Muscle of leg (tissue), 16 donors: Measurements from ENCODE around the gene ATP2A3. TPM values are rescaled to one million over a fixed set of nuclear protein-coding genes. Genes with fewer than 3 reads are reported as not detected.

Source experiments
- DNase-seq: peaks from one replicate; pipeline ENCODE4 v3.0.0; 2013
- H3K27ac ChIP-seq: one replicate; pipeline ENCODE4 v1.5.1; 2013; ENCODE audit warnings: mild to moderate bottlenecking, low read length, control low read depth
- H3K27me3 ChIP-seq: one replicate; pipeline ENCODE4 v1.6.1; 2013; ENCODE audit warnings: low read length; ENCODE audit not compliant: control insufficient read depth, insufficient read depth
- H3K36me3 ChIP-seq: one replicate; pipeline ENCODE4 v1.6.1; 2013; ENCODE audit warnings: low read length; ENCODE audit not compliant: control insufficient read depth, insufficient read depth
- H3K4me1 ChIP-seq: one replicate; pipeline ENCODE4 v1.6.1; 2013; ENCODE audit warnings: low read length; ENCODE audit not compliant: control insufficient read depth, insufficient read depth
- H3K4me3 ChIP-seq: one replicate; pipeline ENCODE4 v1.5.1; 2013; ENCODE audit warnings: low read length, control low read depth
- H3K9me3 ChIP-seq: replicated peaks from 2 replicates; pipeline ENCODE4 v1.6.1; 2013; ENCODE audit warnings: low read depth, low read length; ENCODE audit not compliant: control insufficient read depth
- WGBS: methylation state at CpG from one replicate; pipeline ENCODE4 v1.1.5; 2013; ENCODE audit warnings: missing lambda C conversion rate; ENCODE audit not compliant: insufficient coverage; 5-methylcytosine and 5-hydroxymethylcytosine counted together
- long read RNA-seq, 11 donors: transcript quantifications; one replicate each; lab custom pipeline, GENCODE V29; 2026
- polyA plus RNA-seq, 8 donors: library from polyadenylated mRNA; unstranded; fragments of 120-200 nt; gene quantifications; one replicate each; pipeline versions ENCODE4 v1.2.1 to v1.2.3, GENCODE V29; 2013; ENCODE audit warnings: inconsistent platforms in 1 of 8, low replicate concordance in 1 of 8; ENCODE audit not compliant: insufficient read length in 8 of 8, insufficient read depth in 1 of 8
- total RNA-seq: library from RNA; stranded (reverse); fragments of 120-200 nt; gene quantifications from one replicate; pipeline ENCODE4 v1.2.4, GENCODE V29; 2013

The ATP2A3 gene
- total RNA-seq (2.5 TPM), polyA plus RNA-seq (1 to 10 TPM; 3.2 to 6.8 (median 4.7) TPM)
- long read RNA-seq, donor 1, full-length matches to known transcripts, result 1 of 1 reads
- long read RNA-seq, donor 1, partial matches to known transcripts, result 0 of 1 reads
- long read RNA-seq, donor 1, other reads (novel, unspliced or antisense), result 0 of 1 reads
- long read RNA-seq, donor 2, result 0 reads
- long read RNA-seq, donor 3, partial matches to known transcripts, result 0 of 1 reads
- long read RNA-seq, donor 3, other reads (novel, unspliced or antisense), result 0 of 1 reads
- long read RNA-seq, donor 4, result 0 reads
- long read RNA-seq, donor 5, full-length matches to known transcripts, result 1 of 1 reads
- long read RNA-seq, donor 5, partial matches to known transcripts, result 0 of 1 reads
- long read RNA-seq, donor 5, other reads (novel, unspliced or antisense), result 0 of 1 reads
- long read RNA-seq, donor 6, result 0 reads
- long read RNA-seq, donor 7, partial matches to known transcripts, result 0 of 1 reads
- long read RNA-seq, donor 7, other reads (novel, unspliced or antisense), result 0 of 1 reads
- long read RNA-seq, donor 8, partial matches to known transcripts, result 0 of 1 reads
- long read RNA-seq, donor 8, other reads (novel, unspliced or antisense), result 0 of 1 reads
- long read RNA-seq, donor 9, result 0 reads
- long read RNA-seq, donor 10, partial matches to known transcripts, result 0 of 1 reads
- long read RNA-seq, donor 10, other reads (novel, unspliced or antisense), result 0 of 1 reads
- long read RNA-seq, donor 11, partial matches to known transcripts, result 0 of 1 reads
- long read RNA-seq, donor 11, other reads (novel, unspliced or antisense), result 0 of 1 reads

- peaks cover 46% of the 10 kb centered on the region for H3K4me1 ChIP-seq
- no peak for DNase-seq
- H3K9me3 ChIP-seq, result no peaks in the 10 kb centered on the region
- under 1% methylated on average over 65 of the region's 92 CpGs for WGBS
- H3K4me3 ChIP-seq, result peak within 1 kb of the TSS; percentile 22
- H3K27ac ChIP-seq, result no peak within 1 kb of the TSS
- H3K27me3 ChIP-seq, result peaks cover 57% of the 10 kb centered on the region
- no peaks in the 10 kb centered on the region for H3K36me3 ChIP-seq
These were observed at the start of gene ATP2A3 for GRCh38 chr17:3964203-3965117. Gene ATP2A3 (minus strand): TSS chr17:3964437. CDS start chr17:3964291, 146 bp downstream.

GRCh38 chr17:4010754-4011153 is 46.5 kb upstream of the ATP2A3 start:
- no peak overlapping the region for H3K27ac ChIP-seq
- no peak overlapping the region for H3K4me3 ChIP-seq
- no peaks in the 10 kb centered on the region for H3K27me3 ChIP-seq
- DNase-seq, result no peak
- no peaks in the 10 kb centered on the region for H3K9me3 ChIP-seq
- H3K4me1 ChIP-seq, result peaks cover 20% of the 10 kb centered on the region
- no CpG with 5 or more reads among the region's 2 CpGs for WGBS
- H3K36me3 ChIP-seq, result peaks cover 76% of the 10 kb centered on the region

GRCh38 chr17:4009186-4009785 is 45.0 kb upstream of the ATP2A3 start:
- DNase-seq, result no peak
- H3K4me1 ChIP-seq, result peaks cover 23% of the 10 kb centered on the region
- no peaks in the 10 kb centered on the region for H3K9me3 ChIP-seq
- peaks cover 68% of the 10 kb centered on the region for H3K36me3 ChIP-seq
- no peak overlapping the region for H3K27ac ChIP-seq
- H3K27me3 ChIP-seq, result no peaks in the 10 kb centered on the region
- H3K4me3 ChIP-seq, result no peak overlapping the region
- WGBS, result 85% methylated on average over 16 of the region's 17 CpGs

- Histone ChIP-seq H3K4me1 (peaks cover 24% of the 10 kb centered on the region), H3K4me3 (no peak overlapping the region), H3K27me3 (no peaks in the 10 kb centered on the region), H3K9me3 (no peaks in the 10 kb centered on the region), H3K36me3 (peaks cover 61% of the 10 kb centered on the region), H3K27ac (no peak overlapping the region)
- no peak for DNase-seq
- WGBS, result 92% methylated on average over 18 of the region's 26 CpGs
These were observed 44.4 kb upstream of the ATP2A3 start for GRCh38 chr17:4008441-4009185.

DNA sequence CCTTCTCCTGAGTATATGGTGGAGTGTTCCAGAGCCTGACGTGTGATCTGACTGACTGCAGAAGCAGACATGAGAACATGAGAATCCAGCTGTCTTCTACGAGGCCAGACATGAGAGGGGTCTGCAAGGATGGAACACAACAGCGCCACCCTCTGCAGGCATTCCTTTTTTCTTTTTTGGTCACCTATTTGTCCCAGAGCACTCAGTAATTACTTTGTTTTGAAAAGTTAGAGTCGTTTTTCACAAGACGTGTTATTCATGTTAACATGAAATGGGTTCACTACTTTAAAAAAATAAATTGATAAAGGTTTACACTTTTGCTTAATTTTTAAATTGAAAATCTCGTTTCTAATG is 43.8 kb upstream of the ATP2A3 start:
- H3K4me1 ChIP-seq, result peaks cover 28% of the 10 kb centered on the region
- H3K27me3 ChIP-seq, result no peaks in the 10 kb centered on the region
- H3K9me3 ChIP-seq, result no peaks in the 10 kb centered on the region
- no peak overlapping the region for H3K4me3 ChIP-seq
- no CpG with 5 or more reads among the region's 6 CpGs for WGBS
- no peak for DNase-seq
- no peak overlapping the region for H3K27ac ChIP-seq
- H3K36me3 ChIP-seq, result peaks cover 58% of the 10 kb centered on the region

GRCh38 chr17:4007346-4008081 is 43.3 kb upstream of the ATP2A3 start:
- Histone ChIP-seq H3K27me3 (no peaks in the 10 kb centered on the region), H3K36me3 (peaks cover 56% of the 10 kb centered on the region), H3K9me3 (no peaks in the 10 kb centered on the region), H3K4me3 (no peak overlapping the region), H3K27ac (no peak overlapping the region), H3K4me1 (peaks cover 28% of the 10 kb centered on the region)
- WGBS, result 86% methylated on average over 25 of the region's 27 CpGs
- DNase-seq, result no peak

DNA sequence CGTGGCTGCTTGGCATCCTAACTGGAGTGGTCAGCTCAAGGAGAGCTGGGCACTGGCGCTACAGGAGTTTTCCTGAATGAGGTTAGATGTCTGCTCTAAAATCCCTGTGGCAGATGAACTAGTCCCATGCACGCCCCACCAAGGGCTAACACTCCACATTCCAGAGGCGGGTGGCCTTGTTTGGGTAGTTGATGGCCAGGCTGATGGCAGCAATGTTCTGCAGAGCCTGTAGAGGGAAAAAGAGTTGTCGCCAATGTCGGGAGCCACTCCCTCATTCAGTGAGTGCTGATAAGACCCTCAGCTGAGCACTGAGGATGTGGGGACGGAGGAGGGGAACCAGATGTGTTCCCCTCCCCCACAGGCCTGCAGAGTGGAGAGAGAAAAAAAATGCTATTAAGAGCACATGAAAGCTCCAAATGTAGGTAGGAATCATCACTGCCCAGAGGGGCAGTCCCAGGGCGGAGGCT is 42.5 kb upstream of the ATP2A3 start:
- no peak for DNase-seq
- WGBS, result 83% methylated on average over 3 of the region's 8 CpGs
- H3K27me3 ChIP-seq, result no peaks in the 10 kb centered on the region
- H3K36me3 ChIP-seq, result peaks cover 49% of the 10 kb centered on the region
- H3K4me3 ChIP-seq, result no peak overlapping the region
- peaks cover 28% of the 10 kb centered on the region for H3K4me1 ChIP-seq
- no peaks in the 10 kb centered on the region for H3K9me3 ChIP-seq
- H3K27ac ChIP-seq, result no peak overlapping the region

- WGBS, result 75% methylated on average over 12 of the region's 12 CpGs
- Histone ChIP-seq H3K27me3 (no peaks in the 10 kb centered on the region), H3K36me3 (peaks cover 48% of the 10 kb centered on the region)
These were observed 41.9 kb upstream of the ATP2A3 start for GRCh38 chr17:4006165-4006589.

More at GRCh38 chr17:4006165-4006589, 41.9 kb upstream of the ATP2A3 start:
- Histone ChIP-seq H3K4me1 (peaks cover 28% of the 10 kb centered on the region), H3K4me3 (no peak overlapping the region), H3K9me3 (no peaks in the 10 kb centered on the region), H3K27ac (no peak overlapping the region)
- DNase-seq, result no peak
